Liver (tissue), 2 donors: ENCODE measurements around the gene PRDM10.

Experiments
- CTCF ChIP-seq: fragments of 150-350 bp; IDR thresholded peaks from 2 replicates; pipeline ENCODE4 v1.5.1; 2017; ENCODE audit warnings: improper control_type of control experiment, low read depth, low read length; ENCODE audit not compliant: missing input control
- TF ChIP-seq, protein P1 (sequence below): IDR thresholded peaks from 2 replicates; pipeline ENCODE4 v1.6.1; 2016; ENCODE audit warnings: antibody characterized with exemption, mild to moderate bottlenecking
- donor health status: healthy.

GRCh38 chr11:129969920-129970319 lies 32.7 kb downstream of the PRDM10 start:
- no peak for TF ChIP-seq CTCF
- TF ChIP-seq, protein P1, sequence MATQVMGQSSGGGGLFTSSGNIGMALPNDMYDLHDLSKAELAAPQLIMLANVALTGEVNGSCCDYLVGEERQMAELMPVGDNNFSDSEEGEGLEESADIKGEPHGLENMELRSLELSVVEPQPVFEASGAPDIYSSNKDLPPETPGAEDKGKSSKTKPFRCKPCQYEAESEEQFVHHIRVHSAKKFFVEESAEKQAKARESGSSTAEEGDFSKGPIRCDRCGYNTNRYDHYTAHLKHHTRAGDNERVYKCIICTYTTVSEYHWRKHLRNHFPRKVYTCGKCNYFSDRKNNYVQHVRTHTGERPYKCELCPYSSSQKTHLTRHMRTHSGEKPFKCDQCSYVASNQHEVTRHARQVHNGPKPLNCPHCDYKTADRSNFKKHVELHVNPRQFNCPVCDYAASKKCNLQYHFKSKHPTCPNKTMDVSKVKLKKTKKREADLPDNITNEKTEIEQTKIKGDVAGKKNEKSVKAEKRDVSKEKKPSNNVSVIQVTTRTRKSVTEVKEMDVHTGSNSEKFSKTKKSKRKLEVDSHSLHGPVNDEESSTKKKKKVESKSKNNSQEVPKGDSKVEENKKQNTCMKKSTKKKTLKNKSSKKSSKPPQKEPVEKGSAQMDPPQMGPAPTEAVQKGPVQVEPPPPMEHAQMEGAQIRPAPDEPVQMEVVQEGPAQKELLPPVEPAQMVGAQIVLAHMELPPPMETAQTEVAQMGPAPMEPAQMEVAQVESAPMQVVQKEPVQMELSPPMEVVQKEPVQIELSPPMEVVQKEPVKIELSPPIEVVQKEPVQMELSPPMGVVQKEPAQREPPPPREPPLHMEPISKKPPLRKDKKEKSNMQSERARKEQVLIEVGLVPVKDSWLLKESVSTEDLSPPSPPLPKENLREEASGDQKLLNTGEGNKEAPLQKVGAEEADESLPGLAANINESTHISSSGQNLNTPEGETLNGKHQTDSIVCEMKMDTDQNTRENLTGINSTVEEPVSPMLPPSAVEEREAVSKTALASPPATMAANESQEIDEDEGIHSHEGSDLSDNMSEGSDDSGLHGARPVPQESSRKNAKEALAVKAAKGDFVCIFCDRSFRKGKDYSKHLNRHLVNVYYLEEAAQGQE, result no peak
